GM12873 (cell line): ENCODE results near the gene STARD13.

ENCODE experiments used
- CTCF ChIP-seq: IDR thresholded peaks from 2 replicates; pipeline ENCODE4 v1.5.1; 2012; ENCODE audit warnings: low read depth, mild to moderate bottlenecking, moderate library complexity, low read length, control low read depth; ENCODE audit not compliant: insufficient read depth; ENCODE audit errors: missing control alignments

The STARD13 gene

GRCh38 chr13:33199289-33199850 lies 86.2 kb downstream of the STARD13 start:
- TF ChIP-seq CTCF = no peak

GRCh38 chr13:33197541-33197971 lies 88.0 kb downstream of the STARD13 start:
- no peak for TF ChIP-seq CTCF

GRCh38 chr13:33196767-33197166 lies 88.8 kb downstream of the STARD13 start:
- TF ChIP-seq CTCF = no peak

GRCh38 chr13:33195693-33196464 lies 89.7 kb downstream of the STARD13 start:
- TF ChIP-seq CTCF = no peak

- TF ChIP-seq CTCF = no peak
Measured at GRCh38 chr13:33194820-33195692, 90.5 kb downstream of the STARD13 start.

GRCh38 chr13:33193428-33193974 lies 92.1 kb downstream of the STARD13 start:
- no peak for TF ChIP-seq CTCF

- no peak for TF ChIP-seq CTCF
Measured at GRCh38 chr13:33191425-33192210, 93.9 kb downstream of the STARD13 start.
